GM18858 (cell line): ENCODE results near the gene SEC16A.

Source experiments
- ATAC-seq: cut with Tn5 transposase; IDR thresholded peaks from one replicate; pipeline ENCODE4 v1.9.1; 2021; ENCODE audit not compliant: unreplicated experiment

The SEC16A gene

GRCh38 chr9:136502940-136503550 is 20.2 kb upstream of the SEC16A start:
- ATAC-seq, result no peak

GRCh38 chr9:136502196-136502595 is 19.4 kb upstream of the SEC16A start:
- ATAC-seq, result no peak

- no peak for ATAC-seq
These were observed 18.8 kb upstream of the SEC16A start for GRCh38 chr9:136501686-136502085.

- no peak for ATAC-seq
These were observed 17.4 kb upstream of the SEC16A start for GRCh38 chr9:136499935-136500910.

- ATAC-seq, result no peak
These were observed 16.5 kb upstream of the SEC16A start for GRCh38 chr9:136499071-136499934.

GRCh38 chr9:136497916-136498695 is 15.3 kb upstream of the SEC16A start:
- ATAC-seq, result no peak

- no peak for ATAC-seq
These were observed 14.2 kb upstream of the SEC16A start for GRCh38 chr9:136496801-136497620.

GRCh38 chr9:136496181-136496580 is 13.3 kb upstream of the SEC16A start:
- ATAC-seq, result no peak

- ATAC-seq, result no peak
These were observed 12.5 kb upstream of the SEC16A start for GRCh38 chr9:136495238-136495800.

GRCh38 chr9:136494531-136495215 is 11.8 kb upstream of the SEC16A start:
- ATAC-seq, result no peak

GRCh38 chr9:136494012-136494411 is 11.2 kb upstream of the SEC16A start:
- ATAC-seq, result no peak

- ATAC-seq, result no peak
These were observed 10.7 kb upstream of the SEC16A start for GRCh38 chr9:136493567-136493971.

- ATAC-seq, result no peak
These were observed 10.2 kb upstream of the SEC16A start for GRCh38 chr9:136492978-136493522.

GRCh38 chr9:136489731-136490130 is 6.9 kb upstream of the SEC16A start:
- no peak for ATAC-seq

GRCh38 chr9:136488247-136489214 is 5.7 kb upstream of the SEC16A start:
- ATAC-seq, result no peak

GRCh38 chr9:136487672-136488071 is 4.8 kb upstream of the SEC16A start:
- ATAC-seq, result no peak
